ENCODE results near the gene FHIP1A.
"Not testable (repeated sequence)": the region's sequence is repeated elsewhere in the genome, so short reads cannot be mapped to it uniquely, and the experiment has no call there.

FHIP1A gene

DNA sequence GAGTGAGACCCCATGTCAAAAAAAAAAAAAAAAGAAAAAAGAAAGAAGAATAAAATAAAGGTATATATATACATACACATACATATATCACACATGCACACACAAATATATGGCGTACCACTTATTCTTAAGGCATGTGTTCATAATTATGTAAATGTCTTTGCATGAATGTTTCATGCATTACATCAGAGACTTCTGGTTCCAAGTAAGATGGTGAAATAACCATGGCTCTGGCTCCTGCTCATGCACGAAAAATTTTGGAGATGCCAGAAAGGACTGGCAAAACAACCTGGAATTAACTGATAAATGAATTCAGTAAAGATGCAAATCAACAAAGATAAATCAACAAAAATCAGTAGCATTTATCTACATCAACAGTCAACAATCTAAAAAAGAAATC, 19.7 kb upstream of the FHIP1A start:
- Histone ChIP-seq H3K27me3 (ENCODE audit: insufficient read depth, poor library complexity, severe bottlenecking) (no peaks in the 10 kb centered on the region), H3K27ac (replicated peaks) (no peak overlapping the region), H3K4me3 (replicated peaks; ENCODE audit: insufficient read depth, low read length) (no peak overlapping the region)
- no peak for DNase-seq (ENCODE audit: low read depth in 1 of 2, low spot score in 1 of 2)
- TF ChIP-seq, protein P1, sequence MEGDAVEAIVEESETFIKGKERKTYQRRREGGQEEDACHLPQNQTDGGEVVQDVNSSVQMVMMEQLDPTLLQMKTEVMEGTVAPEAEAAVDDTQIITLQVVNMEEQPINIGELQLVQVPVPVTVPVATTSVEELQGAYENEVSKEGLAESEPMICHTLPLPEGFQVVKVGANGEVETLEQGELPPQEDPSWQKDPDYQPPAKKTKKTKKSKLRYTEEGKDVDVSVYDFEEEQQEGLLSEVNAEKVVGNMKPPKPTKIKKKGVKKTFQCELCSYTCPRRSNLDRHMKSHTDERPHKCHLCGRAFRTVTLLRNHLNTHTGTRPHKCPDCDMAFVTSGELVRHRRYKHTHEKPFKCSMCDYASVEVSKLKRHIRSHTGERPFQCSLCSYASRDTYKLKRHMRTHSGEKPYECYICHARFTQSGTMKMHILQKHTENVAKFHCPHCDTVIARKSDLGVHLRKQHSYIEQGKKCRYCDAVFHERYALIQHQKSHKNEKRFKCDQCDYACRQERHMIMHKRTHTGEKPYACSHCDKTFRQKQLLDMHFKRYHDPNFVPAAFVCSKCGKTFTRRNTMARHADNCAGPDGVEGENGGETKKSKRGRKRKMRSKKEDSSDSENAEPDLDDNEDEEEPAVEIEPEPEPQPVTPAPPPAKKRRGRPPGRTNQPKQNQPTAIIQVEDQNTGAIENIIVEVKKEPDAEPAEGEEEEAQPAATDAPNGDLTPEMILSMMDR (IDR thresholded peaks at IDR 0.05; ENCODE audit: insufficient read depth, low read length) = no peak
- no peak for TF ChIP-seq GABPA (IDR thresholded peaks at IDR 0.05; ENCODE audit: low read depth)

DNA sequence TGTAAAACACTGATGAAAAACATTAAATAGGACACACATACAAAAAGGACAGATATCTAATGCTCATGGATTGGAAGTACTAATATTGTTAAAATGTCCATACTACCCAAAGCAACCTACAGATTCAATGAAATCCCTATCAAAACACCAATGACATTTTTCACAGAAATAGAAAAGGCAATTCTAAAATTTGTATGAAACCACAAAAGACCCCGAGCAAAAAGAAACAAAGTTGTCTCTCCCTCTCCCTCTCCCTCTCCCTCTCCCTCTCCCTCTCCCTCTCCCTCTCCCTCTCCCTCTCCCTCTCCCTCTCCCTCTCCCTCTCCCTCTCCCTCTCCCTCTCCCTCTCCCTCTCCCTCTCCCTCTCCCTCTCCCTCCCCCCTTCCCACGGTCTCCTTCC, 19.2 kb upstream of the FHIP1A start:
- H3K27ac ChIP-seq (replicated peaks); H3K4me3 ChIP-seq (replicated peaks; ENCODE audit: insufficient read depth, low read length); H3K27me3 ChIP-seq (ENCODE audit: insufficient read depth, poor library complexity, severe bottlenecking); DNase-seq (ENCODE audit: low read depth in 1 of 2, low spot score in 1 of 2): not testable (repeated sequence)

DNA sequence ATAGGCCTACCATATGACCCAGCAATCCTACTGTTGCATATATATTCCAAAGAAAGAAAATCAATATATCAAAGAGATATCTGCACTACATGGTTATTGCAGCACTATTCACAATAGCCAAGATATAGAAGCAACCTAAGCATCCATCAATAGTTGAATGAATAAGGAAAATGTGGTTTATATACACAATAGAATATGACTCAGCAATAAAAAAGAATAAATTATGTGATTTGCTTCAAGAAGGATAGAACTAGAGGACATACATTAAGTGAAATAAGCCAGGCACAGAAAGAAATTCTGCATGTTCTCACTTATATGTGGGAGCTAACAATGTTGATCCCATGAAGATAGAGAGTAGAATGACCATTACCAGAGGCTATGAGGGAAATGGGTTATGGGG, 13.1 kb upstream of the FHIP1A start:
- H3K27ac ChIP-seq (replicated peaks) = no peak overlapping the region
- DNase-seq (ENCODE audit: low read depth in 1 of 2, low spot score in 1 of 2) = no peak
- TF ChIP-seq SPI1 (IDR thresholded peaks at IDR 0.05; ENCODE audit: borderline replicate concordance, low read depth) = no peak
- TF ChIP-seq, protein P2, sequence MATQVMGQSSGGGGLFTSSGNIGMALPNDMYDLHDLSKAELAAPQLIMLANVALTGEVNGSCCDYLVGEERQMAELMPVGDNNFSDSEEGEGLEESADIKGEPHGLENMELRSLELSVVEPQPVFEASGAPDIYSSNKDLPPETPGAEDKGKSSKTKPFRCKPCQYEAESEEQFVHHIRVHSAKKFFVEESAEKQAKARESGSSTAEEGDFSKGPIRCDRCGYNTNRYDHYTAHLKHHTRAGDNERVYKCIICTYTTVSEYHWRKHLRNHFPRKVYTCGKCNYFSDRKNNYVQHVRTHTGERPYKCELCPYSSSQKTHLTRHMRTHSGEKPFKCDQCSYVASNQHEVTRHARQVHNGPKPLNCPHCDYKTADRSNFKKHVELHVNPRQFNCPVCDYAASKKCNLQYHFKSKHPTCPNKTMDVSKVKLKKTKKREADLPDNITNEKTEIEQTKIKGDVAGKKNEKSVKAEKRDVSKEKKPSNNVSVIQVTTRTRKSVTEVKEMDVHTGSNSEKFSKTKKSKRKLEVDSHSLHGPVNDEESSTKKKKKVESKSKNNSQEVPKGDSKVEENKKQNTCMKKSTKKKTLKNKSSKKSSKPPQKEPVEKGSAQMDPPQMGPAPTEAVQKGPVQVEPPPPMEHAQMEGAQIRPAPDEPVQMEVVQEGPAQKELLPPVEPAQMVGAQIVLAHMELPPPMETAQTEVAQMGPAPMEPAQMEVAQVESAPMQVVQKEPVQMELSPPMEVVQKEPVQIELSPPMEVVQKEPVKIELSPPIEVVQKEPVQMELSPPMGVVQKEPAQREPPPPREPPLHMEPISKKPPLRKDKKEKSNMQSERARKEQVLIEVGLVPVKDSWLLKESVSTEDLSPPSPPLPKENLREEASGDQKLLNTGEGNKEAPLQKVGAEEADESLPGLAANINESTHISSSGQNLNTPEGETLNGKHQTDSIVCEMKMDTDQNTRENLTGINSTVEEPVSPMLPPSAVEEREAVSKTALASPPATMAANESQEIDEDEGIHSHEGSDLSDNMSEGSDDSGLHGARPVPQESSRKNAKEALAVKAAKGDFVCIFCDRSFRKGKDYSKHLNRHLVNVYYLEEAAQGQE (IDR thresholded peaks at IDR 0.05; ENCODE audit: insufficient replicate concordance, low read depth) = no peak
- TF ChIP-seq, protein P1 (IDR thresholded peaks at IDR 0.05; ENCODE audit: insufficient read depth, low read length) = no peak
- no peak for TF ChIP-seq POLR2AphosphoS5 (IDR thresholded peaks at IDR 0.05; ENCODE audit: low read depth)
- no peak for TF ChIP-seq GABPA (IDR thresholded peaks at IDR 0.05; ENCODE audit: low read depth)

DNA sequence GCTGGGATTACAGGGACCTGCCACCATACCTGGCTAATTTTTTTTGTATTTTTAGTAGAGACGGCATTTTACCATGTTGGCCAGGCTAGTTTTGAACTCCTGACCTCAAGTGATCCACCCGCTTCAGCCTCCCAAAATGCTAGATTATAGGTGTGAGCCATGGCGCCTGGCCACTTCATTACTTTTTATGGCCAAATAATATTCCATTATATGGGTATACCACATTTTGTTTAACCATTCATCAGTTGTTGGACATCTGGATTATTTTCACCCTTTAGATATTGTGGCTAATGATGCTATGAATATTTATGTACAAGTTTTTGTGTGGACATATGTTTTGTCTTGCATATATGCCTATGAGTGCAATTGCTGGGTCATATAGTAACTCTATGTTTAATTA, 8.6 kb upstream of the FHIP1A start:
- H3K27me3 ChIP-seq (ENCODE audit: insufficient read depth, poor library complexity, severe bottlenecking) = no peaks in the 10 kb centered on the region
- no peak overlapping the region for H3K4me3 ChIP-seq (replicated peaks; ENCODE audit: insufficient read depth, low read length)
- no peak overlapping the region for H3K27ac ChIP-seq (replicated peaks)
- TF ChIP-seq, protein P2 (IDR thresholded peaks at IDR 0.05; ENCODE audit: insufficient replicate concordance, low read depth) = no peak
- TF ChIP-seq POLR2AphosphoS5 (IDR thresholded peaks at IDR 0.05; ENCODE audit: low read depth) (no peak), GABPA (IDR thresholded peaks at IDR 0.05; ENCODE audit: low read depth) (no peak), SPI1 (IDR thresholded peaks at IDR 0.05; ENCODE audit: borderline replicate concordance, low read depth) (no peak)
- TF ChIP-seq, protein P1 (IDR thresholded peaks at IDR 0.05; ENCODE audit: insufficient read depth, low read length) = no peak
- no peak for DNase-seq (ENCODE audit: low read depth in 1 of 2, low spot score in 1 of 2)

More for the DNA sequence above, 13.1 kb upstream of the FHIP1A start:
- Histone ChIP-seq H3K27me3 (ENCODE audit: insufficient read depth, poor library complexity, severe bottlenecking) (no peaks in the 10 kb centered on the region), H3K4me3 (replicated peaks; ENCODE audit: insufficient read depth, low read length) (no peak overlapping the region)

Measured in HL-60 (cell line).